Transverse colon (tissue), 4 donors: ENCODE results near the gene EYS. TPM values are rescaled to one million over a fixed set of nuclear protein-coding genes. Genes with fewer than 3 reads are reported as not detected.
A peak's percentile ranks its signal among the peaks of the same experiment; 100 is the strongest.

Experiments used
- DNase-seq: peaks from one replicate; pipeline ENCODE4 v3.0.0-alpha.2; 2019
- H3K27ac ChIP-seq, 4 donors: fragments of 200-600 bp; sonication (generic); 2 replicates each; pipeline ENCODE4 v1.5.1; 2016 to 2018; ENCODE audit warnings: inconsistent platforms in 4 of 4
- H3K27me3 ChIP-seq: fragments of 200-600 bp; sonication (generic); 2 replicates; pipeline ENCODE4 v1.5.1; 2017; ENCODE audit warnings: inconsistent platforms
- H3K36me3 ChIP-seq, 4 donors: fragments of 200-600 bp; sonication (generic); 2 replicates each; pipeline ENCODE4 v1.5.1; 2017 to 2019; ENCODE audit warnings: inconsistent platforms in 4 of 4
- H3K4me1 ChIP-seq, 4 donors: fragments of 200-600 bp; sonication (generic); 2 replicates each; pipeline ENCODE4 v1.5.1; 2017 to 2020; ENCODE audit warnings: inconsistent platforms in 4 of 4
- H3K4me3 ChIP-seq, 4 donors: fragments of 200-600 bp; sonication (generic); 1 replicate in 1 of 4; 2 replicates in 3 of 4; pipeline versions ENCODE4 v1.5.1 to v1.6.1; 2017 to 2019; ENCODE audit warnings: inconsistent platforms in 4 of 4
- H3K9me3 ChIP-seq, 2 donors: fragments of 200-600 bp; sonication (generic); 2 replicates each; pipeline ENCODE4 v1.5.1; 2017 to 2019; ENCODE audit warnings: inconsistent platforms in 2 of 2
- EP300 ChIP-seq: sonication (generic); formaldehyde crosslinking; IDR thresholded peaks from one replicate; pipeline ENCODE4 v1.6.1; 2017; ENCODE audit warnings: antibody characterized with exemption, low read depth
- POLR2A ChIP-seq: fragments of 450-650 bp; IDR thresholded peaks from one replicate; pipeline ENCODE4 v1.6.1; 2016; ENCODE audit warnings: antibody characterized with exemption, mild to moderate bottlenecking, moderate library complexity
- POLR2AphosphoS5 ChIP-seq, 3 donors: sonication (generic); formaldehyde crosslinking; IDR thresholded peaks; one replicate each; pipeline ENCODE4 v1.6.1; 2016; ENCODE audit warnings: antibody characterized with exemption in 3 of 3
- WGBS, 2 donors: methylation state at CpG; one replicate each; pipeline ENCODE4 v1.1.5; 2018; ENCODE audit warnings: low coverage in 1 of 2; 5-methylcytosine and 5-hydroxymethylcytosine counted together
- in situ Hi-C, 4 donors: fragments of 200-750 bp; cut with MboI; loops; one replicate each; pipeline versions ENCODE4 v1.15.0 to v1.15.1; 2017; ENCODE audit warnings: low sequenced_read_pairs in 3 of 4, low pct_ligation_motif_present in 1 of 4, low pct_unique_long_range_greater_than_20kb in 1 of 4
- intact Hi-C: fragments of 100-400 bp; cut with DNase I; formaldehyde crosslinking; loops from one replicate; pipeline ENCODE4 v1.15.1; 2023; ENCODE audit warnings: low total_unique reads
- total RNA-seq, 4 donors: library from RNA; depleted of rRNA; stranded (reverse); fragments of >200 nt; gene quantifications; one replicate each; pipeline ENCODE4 v1.1.0, GENCODE V29; 2016
- TF ChIP-seq, protein P1 (sequence below), 5 experiments: fragments of 200-600 bp in 3 of 5; fragments of 450-650 bp in 2 of 5; sonication (generic) in 3 of 5; IDR thresholded peaks; 1 replicate in 2 of 5; 2 replicates in 3 of 5; pipeline ENCODE4 v1.5.1; 2016 to 2017; ENCODE audit warnings: antibody characterized with exemption in 5 of 5, inconsistent platforms in 3 of 5, mild to moderate bottlenecking in 2 of 5, moderate library complexity in 1 of 5

Gene EYS
- total RNA-seq, 4 donors from 2014 or later: 0.41 TPM; not detected in 3

DNA sequence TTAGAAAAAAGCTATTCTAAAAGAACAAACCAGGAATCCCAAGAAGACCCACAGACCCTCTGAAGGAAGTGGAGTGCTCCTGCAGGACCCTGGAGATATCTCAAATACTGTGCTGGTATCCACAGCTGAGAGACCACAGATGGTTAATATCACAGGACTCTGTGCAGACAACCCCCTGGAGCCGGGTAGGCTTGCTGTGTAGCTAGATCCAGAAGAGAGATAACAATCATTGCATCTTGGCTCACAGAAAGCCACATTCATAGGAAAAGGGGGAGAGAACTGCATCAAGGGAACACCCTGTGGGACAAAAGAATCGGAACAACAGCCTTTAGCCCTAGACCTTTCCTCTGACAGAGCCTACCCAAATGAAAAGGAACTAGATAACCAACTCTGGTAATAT, 1381.9 kb downstream of the EYS start:
- intact Hi-C loops: loop anchor here (10.0 kb wide), 1 partner anchor 410 kb away; no protein-coding TSS in a partner anchor
- Histone ChIP-seq H3K27ac (no peak overlapping the region), H3K4me1 (no peaks in the 10 kb centered on the region), H3K9me3 (no peaks in the 10 kb centered on the region), H3K27me3 (no peaks in the 10 kb centered on the region), H3K36me3 (no peaks in the 10 kb centered on the region), H3K4me3 (no peak overlapping the region)
- TF ChIP-seq, protein P1, sequence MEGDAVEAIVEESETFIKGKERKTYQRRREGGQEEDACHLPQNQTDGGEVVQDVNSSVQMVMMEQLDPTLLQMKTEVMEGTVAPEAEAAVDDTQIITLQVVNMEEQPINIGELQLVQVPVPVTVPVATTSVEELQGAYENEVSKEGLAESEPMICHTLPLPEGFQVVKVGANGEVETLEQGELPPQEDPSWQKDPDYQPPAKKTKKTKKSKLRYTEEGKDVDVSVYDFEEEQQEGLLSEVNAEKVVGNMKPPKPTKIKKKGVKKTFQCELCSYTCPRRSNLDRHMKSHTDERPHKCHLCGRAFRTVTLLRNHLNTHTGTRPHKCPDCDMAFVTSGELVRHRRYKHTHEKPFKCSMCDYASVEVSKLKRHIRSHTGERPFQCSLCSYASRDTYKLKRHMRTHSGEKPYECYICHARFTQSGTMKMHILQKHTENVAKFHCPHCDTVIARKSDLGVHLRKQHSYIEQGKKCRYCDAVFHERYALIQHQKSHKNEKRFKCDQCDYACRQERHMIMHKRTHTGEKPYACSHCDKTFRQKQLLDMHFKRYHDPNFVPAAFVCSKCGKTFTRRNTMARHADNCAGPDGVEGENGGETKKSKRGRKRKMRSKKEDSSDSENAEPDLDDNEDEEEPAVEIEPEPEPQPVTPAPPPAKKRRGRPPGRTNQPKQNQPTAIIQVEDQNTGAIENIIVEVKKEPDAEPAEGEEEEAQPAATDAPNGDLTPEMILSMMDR (IDR thresholded peaks at IDR 0.05): no peak
- DNase-seq: no peak
- in situ Hi-C loops: loop anchor here (10.0 to 25.0 kb wide), 4 partner anchors 310 to 400 kb away; no protein-coding TSS in a partner anchor
- WGBS, 2 donors: 56 to 60% methylated on average over 1 to 2 of the region's 2 CpGs

- in situ Hi-C loops (no loop called here), intact Hi-C loops (no loop called here)
- no peak overlapping the region for H3K4me3 ChIP-seq
- no peak for TF ChIP-seq POLR2A
- no peak for TF ChIP-seq EP300
- TF ChIP-seq, protein P1 (IDR thresholded peaks at IDR 0.05): no peak
- TF ChIP-seq POLR2AphosphoS5 (IDR thresholded peaks at IDR 0.05): no peak
- DNase-seq: no peak
- H3K27me3 ChIP-seq: no peaks in the 10 kb centered on the region
- no peaks in the 10 kb centered on the region for H3K9me3 ChIP-seq
- no peaks in the 10 kb centered on the region for H3K36me3 ChIP-seq
- H3K4me1 ChIP-seq: no peaks in the 10 kb centered on the region
- H3K27ac ChIP-seq: no peak overlapping the region
Observed at GRCh38 chr6:64310214-64310613, 1396.8 kb downstream of the EYS start.

DNA sequence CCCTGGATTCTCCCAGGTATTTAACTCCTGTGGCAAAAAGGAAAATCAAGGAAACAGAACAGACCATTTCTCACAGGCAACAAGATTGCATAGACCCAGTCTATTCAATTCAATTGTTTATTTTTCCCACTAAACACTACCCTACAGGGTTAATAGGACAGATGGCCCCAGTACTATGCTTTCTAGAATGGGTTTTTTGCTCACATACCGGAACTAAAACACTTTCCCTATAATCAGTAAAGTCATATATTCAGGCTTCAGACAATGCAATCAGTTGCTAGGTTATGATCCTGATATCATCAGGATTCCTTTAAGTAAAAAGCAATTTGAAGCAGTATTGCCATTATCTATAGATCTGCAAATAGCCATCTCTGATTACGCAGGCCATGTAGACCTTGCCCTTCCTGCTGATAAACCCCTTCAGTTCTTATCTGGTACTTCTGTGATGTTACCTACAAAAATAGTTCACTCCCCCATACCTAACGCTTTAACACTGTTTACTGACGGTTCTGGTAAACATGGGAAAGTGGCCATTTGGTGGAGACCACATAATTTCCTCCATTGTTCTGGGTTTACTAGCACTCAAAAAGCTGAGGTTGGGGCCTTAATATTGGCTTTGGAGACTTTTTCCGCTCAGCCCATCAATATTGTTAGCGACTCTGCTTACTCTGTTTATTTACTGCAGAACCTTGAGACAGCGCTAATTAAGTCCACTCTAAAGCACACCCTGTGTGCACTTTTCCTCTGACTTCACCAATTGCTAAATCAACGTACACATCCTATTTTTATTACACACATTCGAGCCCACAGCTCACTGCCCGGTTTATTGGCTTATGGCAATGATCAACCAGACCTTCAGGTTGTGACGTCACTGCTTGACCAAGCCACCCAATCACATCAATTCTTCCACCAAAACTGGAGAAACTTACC, 1405.5 kb downstream of the EYS start:
- TF ChIP-seq, protein P1 (IDR thresholded peaks at IDR 0.05): no peak
- TF ChIP-seq EP300: no peak
- no peak for TF ChIP-seq POLR2AphosphoS5 (IDR thresholded peaks at IDR 0.05)
- Histone ChIP-seq H3K27me3 (no peaks in the 10 kb centered on the region), H3K4me3 (no peak overlapping the region), H3K9me3 (no peaks in the 10 kb centered on the region), H3K27ac (no peak overlapping the region), H3K4me1 (peaks cover 0 to 7% (median 1%) of the 10 kb centered on the region in 4 donors), H3K36me3 (no peaks in the 10 kb centered on the region)
- 51 to 56% methylated on average over 10 to 11 of the region's 11 CpGs for WGBS, 2 donors
- intact Hi-C loops (no loop called here), in situ Hi-C loops (no loop called here)
- DNase-seq: peak; percentile 34

DNA sequence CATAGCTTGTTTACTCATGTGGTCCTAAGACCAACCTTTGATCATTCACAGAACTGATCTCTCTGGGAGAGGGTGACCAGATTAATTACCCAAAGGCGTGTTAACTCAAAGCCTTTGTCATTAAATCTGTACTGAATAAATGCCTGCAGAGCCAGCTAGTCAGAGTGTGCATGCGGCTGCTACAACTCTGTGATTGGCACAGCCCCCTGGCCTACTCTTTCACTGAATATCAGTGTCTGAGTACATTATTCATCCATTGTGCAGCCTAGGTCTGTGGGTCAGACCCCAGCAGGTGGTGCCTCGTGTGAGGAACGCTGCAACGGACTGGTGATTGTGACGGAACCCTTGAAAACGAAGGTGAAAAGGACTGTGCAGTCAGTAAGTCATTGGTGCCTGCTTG, 1407.8 kb downstream of the EYS start:
- peaks cover 0 to 7% (median 1%) of the 10 kb centered on the region in 4 donors for H3K4me1 ChIP-seq
- TF ChIP-seq POLR2AphosphoS5 (IDR thresholded peaks at IDR 0.05) (no peak), POLR2A (no peak), EP300 (no peak)
- TF ChIP-seq, protein P1 (IDR thresholded peaks at IDR 0.05): no peak
- in situ Hi-C loops (no loop called here), intact Hi-C loops (no loop called here)
- WGBS, 2 donors: 93 to 96% methylated on average over 3 to 7 of the region's 7 CpGs
- no peak overlapping the region for H3K4me3 ChIP-seq
- no peak overlapping the region for H3K27ac ChIP-seq
- no peaks in the 10 kb centered on the region for H3K9me3 ChIP-seq
- H3K36me3 ChIP-seq: no peaks in the 10 kb centered on the region
- no peak for DNase-seq
- H3K27me3 ChIP-seq: no peaks in the 10 kb centered on the region
